Liver (tissue), 9 donors: ENCODE results near the gene CREB3L1. TPM values are rescaled to one million over a fixed set of nuclear protein-coding genes. Genes with fewer than 3 reads are reported as not detected.

Experiments used
- DNase-seq: peaks from one replicate; pipeline ENCODE4 v3.0.0-alpha.2; 2017; ENCODE audit warnings: low spot score
- H3K27ac ChIP-seq, 2 donors: one replicate each; pipeline ENCODE4 v1.7.0; 2013; ENCODE audit warnings: inconsistent platforms in 2 of 2, low read length in 2 of 2, control low read depth in 1 of 2, low read depth in 1 of 2, mild to moderate bottlenecking in 1 of 2
- H3K27me3 ChIP-seq, 4 donors: one replicate each; pipeline versions ENCODE4 v1.6.1 to v1.7.0; 2013; ENCODE audit warnings: low read length in 3 of 4, inconsistent platforms in 1 of 4, mild to moderate bottlenecking in 1 of 4, moderate library complexity in 1 of 4; ENCODE audit not compliant: control insufficient read depth in 4 of 4, insufficient read depth in 4 of 4
- H3K36me3 ChIP-seq, 4 donors: one replicate each; pipeline versions ENCODE4 v1.6.1 to v1.7.0; 2013; ENCODE audit warnings: low read length in 3 of 4, mild to moderate bottlenecking in 3 of 4, low read depth in 1 of 4, moderate library complexity in 1 of 4; ENCODE audit not compliant: control insufficient read depth in 4 of 4, insufficient read depth in 3 of 4
- H3K4me1 ChIP-seq, 4 donors: one replicate each; pipeline versions ENCODE4 v1.6.1 to v1.7.0; 2013; ENCODE audit warnings: low read length in 3 of 4, mild to moderate bottlenecking in 3 of 4, moderate library complexity in 1 of 4; ENCODE audit not compliant: control insufficient read depth in 4 of 4, insufficient read depth in 4 of 4
- H3K4me3 ChIP-seq, 3 donors: one replicate each; pipeline versions ENCODE4 v1.6.1 to v1.7.0; 2013; ENCODE audit warnings: low read length in 3 of 3, control low read depth in 1 of 3, low read depth in 1 of 3, mild to moderate bottlenecking in 1 of 3
- H3K9ac ChIP-seq, 2 donors: one replicate each; pipeline ENCODE4 v1.7.0; 2013; ENCODE audit warnings: low read length in 2 of 2, mild to moderate bottlenecking in 2 of 2, moderate library complexity in 2 of 2, control low read depth in 1 of 2, low read depth in 1 of 2
- H3K9me3 ChIP-seq, 4 donors: one replicate each; pipeline versions ENCODE4 v1.6.1 to v1.7.0; 2013; ENCODE audit warnings: low read length in 3 of 4; ENCODE audit not compliant: control insufficient read depth in 4 of 4
- ATF3 ChIP-seq: IDR thresholded peaks from 2 replicates; pipeline ENCODE4 v1.6.1; 2016; ENCODE audit warnings: antibody characterized with exemption
- EGR1 ChIP-seq, 2 donors: IDR thresholded peaks; 2 replicates each; pipeline ENCODE4 v1.6.1; 2016 to 2018; ENCODE audit warnings: antibody characterized with exemption in 2 of 2, low read depth in 2 of 2
- FOXA1 ChIP-seq: IDR thresholded peaks from 2 replicates; pipeline ENCODE4 v1.6.1; 2016; ENCODE audit warnings: antibody characterized with exemption
- FOXA2 ChIP-seq: IDR thresholded peaks from 2 replicates; pipeline ENCODE4 v1.6.1; 2016; ENCODE audit warnings: antibody characterized with exemption
- GABPA ChIP-seq, 2 donors: IDR thresholded peaks in 1 of 2; conservative IDR thresholded peaks in 1 of 2; 2 replicates each; pipeline ENCODE4 v1.6.1; 2016; ENCODE audit warnings: antibody characterized with exemption in 2 of 2, mild to moderate bottlenecking in 1 of 2, moderate library complexity in 1 of 2
- HNF4A ChIP-seq, 2 donors: conservative IDR thresholded peaks; 2 replicates each; pipeline ENCODE4 v1.6.1; 2016; ENCODE audit warnings: antibody characterized with exemption in 2 of 2, mild to moderate bottlenecking in 2 of 2
- HNF4G ChIP-seq: IDR thresholded peaks from 2 replicates; pipeline ENCODE4 v1.6.1; 2016; ENCODE audit warnings: antibody characterized with exemption
- JUND ChIP-seq, 2 donors: IDR thresholded peaks; 2 replicates each; pipeline ENCODE4 v1.6.1; 2016; ENCODE audit warnings: antibody characterized with exemption in 2 of 2
- MAX ChIP-seq: IDR thresholded peaks from 2 replicates; pipeline ENCODE4 v1.6.1; 2016; ENCODE audit warnings: antibody characterized with exemption
- RAD21 ChIP-seq, 2 donors: IDR thresholded peaks; 2 replicates each; pipeline ENCODE4 v1.6.1; 2016; ENCODE audit warnings: antibody characterized with exemption in 2 of 2, mild to moderate bottlenecking in 2 of 2
- REST ChIP-seq: IDR thresholded peaks from 2 replicates; pipeline ENCODE4 v1.6.1; 2016; ENCODE audit warnings: antibody characterized with exemption, mild to moderate bottlenecking
- RXRA ChIP-seq, 2 donors: IDR thresholded peaks; 2 replicates each; pipeline ENCODE4 v1.6.1; 2017 to 2018; ENCODE audit warnings: antibody characterized with exemption in 2 of 2, mild to moderate bottlenecking in 1 of 2
- SP1 ChIP-seq: IDR thresholded peaks from 2 replicates; pipeline ENCODE4 v1.6.1; 2018; ENCODE audit warnings: antibody characterized with exemption, mild to moderate bottlenecking
- TAF1 ChIP-seq: conservative IDR thresholded peaks from 2 replicates; pipeline ENCODE4 v1.6.1; 2016; ENCODE audit warnings: antibody characterized with exemption, mild to moderate bottlenecking
- YY1 ChIP-seq: IDR thresholded peaks from 2 replicates; pipeline ENCODE4 v1.6.1; 2016; ENCODE audit warnings: antibody characterized with exemption, mild to moderate bottlenecking
- ZBTB33 ChIP-seq: IDR thresholded peaks from 2 replicates; pipeline ENCODE4 v1.6.1; 2016; ENCODE audit warnings: antibody characterized with exemption
- WGBS: extraction: QIAGEN DNeasy Blood & Tissue Kit; methylation state at CpG from one replicate; pipeline ENCODE4 v1.1.7; 2013; 5-methylcytosine and 5-hydroxymethylcytosine counted together
- polyA plus RNA-seq, 2 donors: library from polyadenylated mRNA; stranded (reverse) in 1 of 2; unstranded in 1 of 2; fragments of 200-250 nt in 1 of 2; fragments of >200 nt in 1 of 2; fragmentation: Nextera tagmentation in 1 of 2; extraction: Ambion mirVana in 1 of 2; gene quantifications; one replicate each; pipeline versions ENCODE4 v1.2.1 to v1.2.3, GENCODE V29; 2013 to 2015
- total RNA-seq, 2 donors: library from RNA; depleted of rRNA; stranded (reverse); fragments of >200 nt; gene quantifications; one replicate each; pipeline ENCODE4 v1.2.3, GENCODE V29; 2014
- TF ChIP-seq, protein P1 (sequence below): fragments of 150-350 bp; IDR thresholded peaks from 2 replicates; pipeline ENCODE4 v1.5.1; 2017; ENCODE audit warnings: improper control_type of control experiment, low read depth, low read length; ENCODE audit not compliant: missing input control
- donor health status: healthy.
- donor health status: healthy.
- donor health status: healthy.
- donor health status: healthy.
- donor health status: healthy.

The CREB3L1 gene
- total and polyA plus RNA-seq, 4 donors = 0.14 to 1.3 (median 0.33) TPM

DNA sequence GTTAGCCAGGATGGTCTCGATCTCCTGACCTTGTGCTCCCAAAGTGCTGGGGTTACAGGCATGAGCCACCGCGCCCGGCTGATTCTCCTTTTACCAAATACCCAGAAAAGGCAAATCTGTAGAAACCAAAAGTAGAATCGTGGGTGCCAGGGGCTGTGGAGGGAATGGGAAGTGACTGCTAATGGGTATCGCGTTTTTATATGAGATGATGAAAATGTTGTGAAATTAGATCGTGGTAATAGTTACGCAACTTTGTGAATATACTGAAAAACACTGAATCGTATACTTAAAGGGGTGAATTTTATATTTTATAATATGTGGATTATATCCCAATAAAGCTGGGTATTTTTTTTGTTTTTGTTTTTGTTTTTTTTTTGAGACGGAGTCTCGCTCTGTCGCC is 48.2 kb upstream of the CREB3L1 start (continued):
- TF ChIP-seq FOXA1 = no peak

GRCh38 chr11:46234311-46234710 is 43.2 kb upstream of the CREB3L1 start:
- no peak for DNase-seq
- Histone ChIP-seq H3K27me3 (peaks cover 0 to 11% (median 1%) of the 10 kb centered on the region in 4 donors), H3K4me3 (no peak overlapping the region), H3K9ac (no peak overlapping the region), H3K9me3 (peaks cover 0 to 5% (median 1%) of the 10 kb centered on the region in 4 donors), H3K27ac (no peak overlapping the region), H3K4me1 (peaks cover 3 to 20% (median 10%) of the 10 kb centered on the region in 4 donors), H3K36me3 (no peaks in the 10 kb centered on the region)
- WGBS = 68% methylated on average over 12 of the region's 12 CpGs
- no peak for TF ChIP-seq FOXA1
- TF ChIP-seq TAF1 = no peak
- TF ChIP-seq MAX = no peak
- TF ChIP-seq EGR1 (IDR thresholded peaks at IDR 0.05; ENCODE audit: low read depth in 2 of 2) = no peak
- no peak for TF ChIP-seq RXRA (IDR thresholded peaks at IDR 0.05)
- TF ChIP-seq, protein P1, sequence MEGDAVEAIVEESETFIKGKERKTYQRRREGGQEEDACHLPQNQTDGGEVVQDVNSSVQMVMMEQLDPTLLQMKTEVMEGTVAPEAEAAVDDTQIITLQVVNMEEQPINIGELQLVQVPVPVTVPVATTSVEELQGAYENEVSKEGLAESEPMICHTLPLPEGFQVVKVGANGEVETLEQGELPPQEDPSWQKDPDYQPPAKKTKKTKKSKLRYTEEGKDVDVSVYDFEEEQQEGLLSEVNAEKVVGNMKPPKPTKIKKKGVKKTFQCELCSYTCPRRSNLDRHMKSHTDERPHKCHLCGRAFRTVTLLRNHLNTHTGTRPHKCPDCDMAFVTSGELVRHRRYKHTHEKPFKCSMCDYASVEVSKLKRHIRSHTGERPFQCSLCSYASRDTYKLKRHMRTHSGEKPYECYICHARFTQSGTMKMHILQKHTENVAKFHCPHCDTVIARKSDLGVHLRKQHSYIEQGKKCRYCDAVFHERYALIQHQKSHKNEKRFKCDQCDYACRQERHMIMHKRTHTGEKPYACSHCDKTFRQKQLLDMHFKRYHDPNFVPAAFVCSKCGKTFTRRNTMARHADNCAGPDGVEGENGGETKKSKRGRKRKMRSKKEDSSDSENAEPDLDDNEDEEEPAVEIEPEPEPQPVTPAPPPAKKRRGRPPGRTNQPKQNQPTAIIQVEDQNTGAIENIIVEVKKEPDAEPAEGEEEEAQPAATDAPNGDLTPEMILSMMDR = no peak
- no peak for TF ChIP-seq REST
- no peak for TF ChIP-seq GABPA (IDR thresholded peaks at IDR 0.05 in 1 of 2, conservative IDR thresholded peaks at IDR 0.05 in 1 of 2)
- TF ChIP-seq ZBTB33 = no peak
- TF ChIP-seq JUND (IDR thresholded peaks at IDR 0.05) = no peak
- TF ChIP-seq ATF3 = no peak
- no peak for TF ChIP-seq HNF4G
- no peak for TF ChIP-seq SP1
- no peak for TF ChIP-seq HNF4A (conservative IDR thresholded peaks at IDR 0.05)
- no peak for TF ChIP-seq YY1
- TF ChIP-seq FOXA2 = no peak
- TF ChIP-seq RAD21 (IDR thresholded peaks at IDR 0.05) = no peak
